WTC11 (cell line): ENCODE data around the gene PHAF1. TPM values are rescaled to one million over a fixed set of nuclear protein-coding genes. Genes with fewer than 3 reads are reported as not detected.

ENCODE experiments used
- ATAC-seq: fragments of 200-7000 bp; cut with Tn5 transposase; 2 replicates; pipeline ENCODE4 v1.10.0; 2021; ENCODE audit warnings: mild to moderate bottlenecking, moderate library complexity
- Bru-seq: library from RNA; stranded (reverse); fragments of 400-500 nt; gene quantifications from one replicate; lab custom pipeline; 2021; lab: Mats Ljungman, UMichigan
- CTCF ChIA-PET: fragments of 300-600 bp; sonication (Branson Sonifier 250); formaldehyde crosslinking; loops from one replicate; lab custom pipeline; 2021; ENCODE audit warnings: antibody characterized with exemption; lab: Charles Lee
- POLR2A ChIA-PET: fragments of 350-600 bp; sonication (Branson Sonifier 250); formaldehyde crosslinking; loops from one replicate; lab custom pipeline; 2021; ENCODE audit warnings: antibody characterized with exemption; lab: Charles Lee
- DNase-seq: peaks from one replicate; pipeline ENCODE4 v3.0.0; 2021; ENCODE audit warnings: low spot score
- H3K27ac Mint-ChIP-seq: 2 replicates; pipeline ENCODE4 v1.8.0; 2021; ENCODE audit warnings: mixed read lengths
- H3K27me3 Mint-ChIP-seq: 2 replicates; pipeline ENCODE4 v1.8.0; 2021; ENCODE audit warnings: low read depth, mild to moderate bottlenecking, moderate library complexity, mixed read lengths
- H3K36me3 Mint-ChIP-seq: 2 replicates; pipeline ENCODE4 v1.8.0; 2021; ENCODE audit warnings: mixed read lengths
- H3K4me1 Mint-ChIP-seq: 2 replicates; pipeline ENCODE4 v1.8.0; 2022; ENCODE audit warnings: mixed read lengths
- H3K4me3 Mint-ChIP-seq: 2 replicates; pipeline ENCODE4 v1.8.0; 2021; ENCODE audit warnings: mild to moderate bottlenecking, moderate library complexity, mixed read lengths
- H3K9me3 Mint-ChIP-seq: 2 replicates; pipeline ENCODE4 v1.8.0; 2021; ENCODE audit warnings: mixed read lengths
- AR ChIP-seq: fragments of 250-450 bp; sonication (Bioruptor Pico); IDR thresholded peaks from 2 replicates; pipeline ENCODE4 v1.9.0; 2021; ENCODE audit warnings: mild to moderate bottlenecking
- E2F1 ChIP-seq: sonication (generic); formaldehyde crosslinking; IDR thresholded peaks from 2 replicates; pipeline ENCODE4 v1.8.0; 2022; ENCODE audit warnings: mild to moderate bottlenecking, missing genetic modification reagents
- ELF4 ChIP-seq: sonication (generic); formaldehyde crosslinking; IDR thresholded peaks from 2 replicates; pipeline ENCODE4 v1.8.1; 2022; ENCODE audit warnings: low read depth, mild to moderate bottlenecking, moderate library complexity, missing genetic modification reagents
- ETV6 ChIP-seq: sonication (generic); formaldehyde crosslinking; IDR thresholded peaks from 2 replicates; pipeline ENCODE4 v1.8.1; 2022; ENCODE audit warnings: mild to moderate bottlenecking, missing genetic modification reagents
- FOXK1 ChIP-seq: sonication (generic); formaldehyde crosslinking; IDR thresholded peaks from 2 replicates; pipeline ENCODE4 v1.8.0; 2022; ENCODE audit warnings: mild to moderate bottlenecking, moderate library complexity, missing genetic modification reagents
- GTF2I ChIP-seq: fragments of 250-450 bp; sonication (Bioruptor Pico); conservative IDR thresholded peaks from 2 replicates; pipeline ENCODE4 v1.4.0; 2021; ENCODE audit warnings: mild to moderate bottlenecking
- JAZF1 ChIP-seq: fragments of 250-450 bp; sonication (Bioruptor Pico); IDR thresholded peaks from 2 replicates; pipeline ENCODE4 v1.9.0; 2021; ENCODE audit warnings: moderate library complexity, mild to moderate bottlenecking, inconsistent platforms
- MAX ChIP-seq: sonication (generic); formaldehyde crosslinking; IDR thresholded peaks from 2 replicates; pipeline ENCODE4 v1.8.0; 2022; ENCODE audit warnings: mild to moderate bottlenecking, missing genetic modification reagents
- RORB ChIP-seq: fragments of 250-450 bp; sonication (Bioruptor Pico); IDR thresholded peaks from 2 replicates; pipeline ENCODE4 v1.9.0; 2021; ENCODE audit warnings: mild to moderate bottlenecking
- SMAD3 ChIP-seq: sonication (generic); formaldehyde crosslinking; IDR thresholded peaks from 2 replicates; pipeline ENCODE4 v1.8.0; 2022; ENCODE audit warnings: missing genetic modification reagents, mild to moderate bottlenecking, borderline replicate concordance
- SP1 ChIP-seq: sonication (generic); formaldehyde crosslinking; conservative IDR thresholded peaks from 2 replicates; pipeline ENCODE4 v1.8.1; 2022; ENCODE audit warnings: missing genetic modification reagents
- ZNF121 ChIP-seq: sonication (generic); formaldehyde crosslinking; IDR thresholded peaks from 2 replicates; pipeline ENCODE4 v1.8.0; 2023; ENCODE audit warnings: missing genetic modification reagents
- ZNF138 ChIP-seq: sonication (generic); formaldehyde crosslinking; conservative IDR thresholded peaks from 2 replicates; pipeline ENCODE4 v1.8.1; 2022; ENCODE audit warnings: mild to moderate bottlenecking, moderate library complexity, missing genetic modification reagents
- ZNF263 ChIP-seq: sonication (generic); formaldehyde crosslinking; IDR thresholded peaks from 2 replicates; pipeline ENCODE4 v1.8.1; 2022; ENCODE audit warnings: low read depth, mild to moderate bottlenecking, moderate library complexity, missing genetic modification reagents
- long read RNA-seq, 3 experiments: library from RNA in 1 of 3; library from capped mRNA in 1 of 3; library from polyadenylated mRNA in 1 of 3; unstranded in 2 of 3; stranded (forward) in 1 of 3; transcript quantifications; one replicate each; pipeline ENCODE4 v2.0.0, GENCODE V29; 2021
- total RNA-seq: library from RNA; stranded (reverse); gene quantifications from 3 replicates; pipeline ENCODE4 v1.2.3, GENCODE V29; 2021
- TF ChIP-seq, protein P1 (sequence below): sonication (generic); formaldehyde crosslinking; IDR thresholded peaks from 2 replicates; pipeline ENCODE4 v1.8.1; 2022; ENCODE audit warnings: low read depth, mild to moderate bottlenecking, moderate library complexity, missing genetic modification reagents, borderline replicate concordance
- TF ChIP-seq, protein P2 (sequence below): sonication (generic); formaldehyde crosslinking; IDR thresholded peaks from 2 replicates; pipeline ENCODE4 v1.8.0; 2022; ENCODE audit warnings: mild to moderate bottlenecking, missing genetic modification reagents
- TF ChIP-seq, protein P3 (sequence below): sonication (generic); formaldehyde crosslinking; conservative IDR thresholded peaks from 2 replicates; pipeline ENCODE4 v1.8.1; 2022; ENCODE audit warnings: mild to moderate bottlenecking, missing genetic modification reagents
- TF ChIP-seq, protein P4 (sequence below): sonication (generic); formaldehyde crosslinking; IDR thresholded peaks from 2 replicates; pipeline ENCODE4 v1.8.1; 2022; ENCODE audit warnings: mild to moderate bottlenecking, moderate library complexity, missing genetic modification reagents
- TF ChIP-seq, protein P5 (sequence below): sonication (generic); formaldehyde crosslinking; IDR thresholded peaks from 2 replicates; pipeline ENCODE4 v1.8.0; 2023; ENCODE audit warnings: missing genetic modification reagents, mild to moderate bottlenecking, borderline replicate concordance

PHAF1 gene
- total RNA-seq = 16.9 to 18.8 TPM (median 17.4 TPM) in 3 replicates
- Bru-seq, nascent RNA = percentile 65 among the genes with signal in this experiment
- long read RNA-seq, experiment 1, transcript C16orf70-208 (17 exons, 1,353 nt) = minor isoform, 22 of 124 reads
- long read RNA-seq, experiment 1, transcript C16orf70-201 (16 exons, 2,865 nt) = major isoform, 29 of 124 reads
- long read RNA-seq, experiment 1, partial matches to known transcripts = 6 of 124 reads
- long read RNA-seq, experiment 1, other reads (novel, unspliced or antisense) = 67 of 124 reads
- long read RNA-seq, experiment 2, transcript C16orf70-201 (16 exons, 2,865 nt) = major isoform, 10 of 22 reads
- long read RNA-seq, experiment 2, partial matches to known transcripts = 2 of 22 reads
- long read RNA-seq, experiment 2, other reads (novel, unspliced or antisense) = 6 of 22 reads
- long read RNA-seq, experiment 3, partial matches to known transcripts = 1 of 5 reads
- long read RNA-seq, experiment 3, other reads (novel, unspliced or antisense) = 3 of 5 reads

DNA sequence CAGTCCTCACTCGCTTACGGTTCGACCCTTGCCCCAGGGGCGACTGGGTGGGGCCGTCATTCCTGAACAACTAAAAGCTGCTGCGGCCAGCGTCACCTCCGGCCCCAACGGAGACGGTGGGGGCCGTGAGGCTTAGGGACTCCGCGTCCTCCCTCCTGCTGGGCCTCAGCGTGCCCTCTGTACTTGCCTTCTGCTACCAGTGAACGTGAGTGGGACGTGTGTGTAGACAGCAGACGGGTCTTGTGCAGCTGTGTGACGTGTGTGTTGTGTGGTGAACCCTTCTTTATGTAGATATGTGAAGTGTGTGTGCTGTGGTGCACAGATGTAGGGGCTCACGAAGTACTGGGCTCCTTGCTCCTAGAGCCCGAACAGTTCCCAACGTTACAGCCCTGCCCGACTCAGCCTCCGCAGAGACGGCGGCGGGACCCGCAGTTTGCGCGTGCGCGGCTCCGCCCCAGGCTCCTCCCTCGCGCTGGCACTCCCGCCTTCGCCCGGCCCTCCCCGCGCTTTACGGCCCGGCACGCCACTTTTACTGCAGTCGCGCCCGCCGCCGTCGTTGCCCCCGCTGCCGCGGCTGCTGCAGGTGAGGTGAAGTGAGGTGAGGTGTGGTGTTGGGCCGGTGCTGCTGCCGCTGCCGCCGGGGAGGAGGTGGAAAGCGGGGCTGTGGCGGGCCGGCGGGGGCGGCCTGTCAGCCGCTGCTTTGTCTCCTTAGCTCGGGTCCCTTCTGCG is at the start of gene PHAF1:
Gene PHAF1 (plus strand): TSS at position 535 of the 729 bp plus-strand sequence. CDS start 235 bp downstream, outside the sequence.
- Mint-ChIP-seq H3K27ac (peak within 1 kb of the TSS; percentile 93), H3K4me1 (peaks cover 17% of the 10 kb centered on the region), H3K27me3 (0 out of 2 replicates have a peak, but pooled peaks cover 5% of the 10 kb centered on the region), H3K4me3 (peak within 1 kb of the TSS; percentile 99), H3K36me3 (no peaks in the 10 kb centered on the region), H3K9me3 (no peaks in the 10 kb centered on the region)
- POLR2A ChIA-PET = interaction anchor here (1.2 kb wide), 1 partner anchor 19 kb away, joined by 3 read pairs; no protein-coding TSS in a partner anchor
- peak; percentile 96 for ATAC-seq
- CTCF ChIA-PET = interaction anchor here (1.3 kb wide), 1 partner anchor 91 kb away, joined by 5 read pairs; no protein-coding TSS in a partner anchor
- peak; percentile 98 for DNase-seq
- TF ChIP-seq AR (CRISPR knock-in tag) (no peak), SP1 (CRISPR knock-in tag) (peak; percentile 94), MAX (CRISPR knock-in tag) (peak; percentile 82), JAZF1 (no peak), ZNF121 (CRISPR knock-in tag) (no peak), ZNF138 (no peak), E2F1 (CRISPR knock-in tag) (no peak), GTF2I (CRISPR knock-in tag) (no peak), SMAD3 (CRISPR knock-in tag) (peak; percentile 68), ZNF263 (CRISPR knock-in tag) (no peak), ELF4 (CRISPR knock-in tag) (no peak), FOXK1 (CRISPR knock-in tag) (peak; percentile 63; the same call in 1 of the 2 replicates), RORB (CRISPR knock-in tag) (no peak), ETV6 (peak; percentile 19; the same call in 1 of the 2 replicates)
- TF ChIP-seq, protein P1, sequence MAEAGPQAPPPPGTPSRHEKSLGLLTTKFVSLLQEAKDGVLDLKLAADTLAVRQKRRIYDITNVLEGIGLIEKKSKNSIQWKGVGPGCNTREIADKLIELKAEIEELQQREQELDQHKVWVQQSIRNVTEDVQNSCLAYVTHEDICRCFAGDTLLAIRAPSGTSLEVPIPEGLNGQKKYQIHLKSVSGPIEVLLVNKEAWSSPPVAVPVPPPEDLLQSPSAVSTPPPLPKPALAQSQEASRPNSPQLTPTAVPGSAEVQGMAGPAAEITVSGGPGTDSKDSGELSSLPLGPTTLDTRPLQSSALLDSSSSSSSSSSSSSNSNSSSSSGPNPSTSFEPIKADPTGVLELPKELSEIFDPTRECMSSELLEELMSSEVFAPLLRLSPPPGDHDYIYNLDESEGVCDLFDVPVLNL = no peak
- TF ChIP-seq, protein P2, sequence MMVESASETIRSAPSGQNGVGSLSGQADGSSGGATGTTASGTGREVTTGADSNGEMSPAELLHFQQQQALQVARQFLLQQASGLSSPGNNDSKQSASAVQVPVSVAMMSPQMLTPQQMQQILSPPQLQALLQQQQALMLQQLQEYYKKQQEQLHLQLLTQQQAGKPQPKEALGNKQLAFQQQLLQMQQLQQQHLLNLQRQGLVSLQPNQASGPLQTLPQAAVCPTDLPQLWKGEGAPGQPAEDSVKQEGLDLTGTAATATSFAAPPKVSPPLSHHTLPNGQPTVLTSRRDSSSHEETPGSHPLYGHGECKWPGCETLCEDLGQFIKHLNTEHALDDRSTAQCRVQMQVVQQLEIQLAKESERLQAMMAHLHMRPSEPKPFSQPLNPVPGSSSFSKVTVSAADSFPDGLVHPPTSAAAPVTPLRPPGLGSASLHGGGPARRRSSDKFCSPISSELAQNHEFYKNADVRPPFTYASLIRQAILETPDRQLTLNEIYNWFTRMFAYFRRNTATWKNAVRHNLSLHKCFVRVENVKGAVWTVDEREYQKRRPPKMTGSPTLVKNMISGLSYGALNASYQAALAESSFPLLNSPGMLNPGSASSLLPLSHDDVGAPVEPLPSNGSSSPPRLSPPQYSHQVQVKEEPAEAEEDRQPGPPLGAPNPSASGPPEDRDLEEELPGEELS (CRISPR knock-in tag) = peak; percentile 21
- TF ChIP-seq, protein P3, sequence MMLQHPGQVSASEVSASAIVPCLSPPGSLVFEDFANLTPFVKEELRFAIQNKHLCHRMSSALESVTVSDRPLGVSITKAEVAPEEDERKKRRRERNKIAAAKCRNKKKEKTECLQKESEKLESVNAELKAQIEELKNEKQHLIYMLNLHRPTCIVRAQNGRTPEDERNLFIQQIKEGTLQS (CRISPR knock-in tag) = no peak
- TF ChIP-seq, protein P4, sequence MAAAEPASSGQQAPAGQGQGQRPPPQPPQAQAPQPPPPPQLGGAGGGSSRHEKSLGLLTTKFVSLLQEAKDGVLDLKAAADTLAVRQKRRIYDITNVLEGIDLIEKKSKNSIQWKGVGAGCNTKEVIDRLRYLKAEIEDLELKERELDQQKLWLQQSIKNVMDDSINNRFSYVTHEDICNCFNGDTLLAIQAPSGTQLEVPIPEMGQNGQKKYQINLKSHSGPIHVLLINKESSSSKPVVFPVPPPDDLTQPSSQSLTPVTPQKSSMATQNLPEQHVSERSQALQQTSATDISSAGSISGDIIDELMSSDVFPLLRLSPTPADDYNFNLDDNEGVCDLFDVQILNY = peak; percentile 87
- TF ChIP-seq, protein P5, sequence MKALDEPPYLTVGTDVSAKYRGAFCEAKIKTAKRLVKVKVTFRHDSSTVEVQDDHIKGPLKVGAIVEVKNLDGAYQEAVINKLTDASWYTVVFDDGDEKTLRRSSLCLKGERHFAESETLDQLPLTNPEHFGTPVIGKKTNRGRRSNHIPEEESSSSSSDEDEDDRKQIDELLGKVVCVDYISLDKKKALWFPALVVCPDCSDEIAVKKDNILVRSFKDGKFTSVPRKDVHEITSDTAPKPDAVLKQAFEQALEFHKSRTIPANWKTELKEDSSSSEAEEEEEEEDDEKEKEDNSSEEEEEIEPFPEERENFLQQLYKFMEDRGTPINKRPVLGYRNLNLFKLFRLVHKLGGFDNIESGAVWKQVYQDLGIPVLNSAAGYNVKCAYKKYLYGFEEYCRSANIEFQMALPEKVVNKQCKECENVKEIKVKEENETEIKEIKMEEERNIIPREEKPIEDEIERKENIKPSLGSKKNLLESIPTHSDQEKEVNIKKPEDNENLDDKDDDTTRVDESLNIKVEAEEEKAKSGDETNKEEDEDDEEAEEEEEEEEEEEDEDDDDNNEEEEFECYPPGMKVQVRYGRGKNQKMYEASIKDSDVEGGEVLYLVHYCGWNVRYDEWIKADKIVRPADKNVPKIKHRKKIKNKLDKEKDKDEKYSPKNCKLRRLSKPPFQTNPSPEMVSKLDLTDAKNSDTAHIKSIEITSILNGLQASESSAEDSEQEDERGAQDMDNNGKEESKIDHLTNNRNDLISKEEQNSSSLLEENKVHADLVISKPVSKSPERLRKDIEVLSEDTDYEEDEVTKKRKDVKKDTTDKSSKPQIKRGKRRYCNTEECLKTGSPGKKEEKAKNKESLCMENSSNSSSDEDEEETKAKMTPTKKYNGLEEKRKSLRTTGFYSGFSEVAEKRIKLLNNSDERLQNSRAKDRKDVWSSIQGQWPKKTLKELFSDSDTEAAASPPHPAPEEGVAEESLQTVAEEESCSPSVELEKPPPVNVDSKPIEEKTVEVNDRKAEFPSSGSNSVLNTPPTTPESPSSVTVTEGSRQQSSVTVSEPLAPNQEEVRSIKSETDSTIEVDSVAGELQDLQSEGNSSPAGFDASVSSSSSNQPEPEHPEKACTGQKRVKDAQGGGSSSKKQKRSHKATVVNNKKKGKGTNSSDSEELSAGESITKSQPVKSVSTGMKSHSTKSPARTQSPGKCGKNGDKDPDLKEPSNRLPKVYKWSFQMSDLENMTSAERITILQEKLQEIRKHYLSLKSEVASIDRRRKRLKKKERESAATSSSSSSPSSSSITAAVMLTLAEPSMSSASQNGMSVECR (CRISPR knock-in tag) = peak; percentile 29; the same call in 1 of the 2 replicates
